Stimulated activated CD4-positive, alpha-beta T cell treated with anti-CD3 and anti-CD28 coated beads, Interleukin-12 subunit alpha, Interleukin-12 subunit beta, amount 100 ng/mL, for 4 hours (primary cell): ENCODE measurements around the gene FBLL1.
"Not testable (repeated sequence)": the region's sequence is repeated elsewhere in the genome, so short reads cannot be mapped to it uniquely, and the experiment has no call there.

Source experiments
- DNase-seq: peaks from one replicate; pipeline ENCODE4 v3.0.0-alpha.2; 2020

Gene FBLL1

DNA sequence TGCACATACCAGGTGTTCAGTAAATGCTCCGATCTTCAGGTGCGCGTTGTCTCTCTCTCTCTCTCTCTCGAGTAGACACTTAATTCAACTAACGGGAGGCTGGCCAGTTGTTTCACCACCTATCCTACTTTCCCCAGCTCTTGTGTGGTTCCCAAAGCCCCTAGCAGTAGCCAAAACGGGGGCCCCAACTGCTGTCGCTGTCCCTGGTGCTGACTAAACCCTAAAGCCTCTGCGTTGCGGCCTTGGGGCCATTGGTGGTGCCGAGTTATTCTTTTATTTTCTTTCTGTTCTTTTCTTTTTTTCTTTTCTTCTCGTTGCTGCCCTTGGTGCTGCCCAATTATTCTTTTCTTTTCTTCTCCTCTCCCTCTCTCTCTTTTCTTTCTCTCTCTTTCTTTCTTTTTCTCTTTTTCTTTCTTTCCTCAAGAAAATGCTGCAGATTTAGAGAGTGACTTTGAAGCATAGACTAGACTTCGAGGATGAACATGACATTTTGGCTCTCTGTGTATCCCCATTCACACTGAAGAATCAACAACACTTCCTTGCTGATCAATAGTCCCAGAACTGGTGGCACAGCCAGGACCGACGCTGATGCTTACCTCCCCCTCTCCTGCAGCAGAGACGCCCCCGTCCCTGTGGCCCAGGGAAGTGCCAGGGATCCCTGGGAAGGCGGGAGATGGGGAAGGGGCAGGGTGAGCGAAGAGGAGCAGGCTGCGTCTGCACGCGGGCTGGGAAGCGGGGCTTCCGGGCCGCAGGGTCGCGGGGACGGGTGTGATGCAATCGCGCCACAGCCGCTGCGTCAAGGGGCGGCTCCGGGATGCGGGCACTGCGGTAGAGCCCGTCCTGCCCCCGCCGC lies at the start of gene FBLL1:
Gene FBLL1 (plus strand): TSS at position 785 of the 853 bp plus-strand sequence. CDS start 200 bp downstream, outside the sequence.
- DNase-seq: peak; percentile 28

DNA sequence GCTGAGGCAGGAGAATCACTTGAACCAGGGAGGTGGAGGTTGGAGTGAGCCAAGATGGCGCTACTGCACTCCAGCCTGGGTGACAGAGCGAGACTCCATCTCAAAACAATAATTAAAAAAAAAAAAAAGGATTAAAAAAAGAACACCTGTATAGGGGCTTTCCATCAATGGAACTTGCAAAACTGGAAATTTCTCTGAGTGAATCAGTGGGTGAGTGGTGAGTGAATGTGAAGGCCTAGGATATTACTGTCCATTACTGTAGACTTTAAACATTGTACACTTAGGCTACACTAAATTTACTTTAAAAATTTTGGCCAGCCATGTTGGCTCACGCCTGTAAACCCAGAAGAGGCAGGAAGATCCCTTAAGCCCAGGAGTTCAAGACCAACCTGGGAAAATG lies 48.5 kb upstream of the FBLL1 start:
- DNase-seq: no peak

DNA sequence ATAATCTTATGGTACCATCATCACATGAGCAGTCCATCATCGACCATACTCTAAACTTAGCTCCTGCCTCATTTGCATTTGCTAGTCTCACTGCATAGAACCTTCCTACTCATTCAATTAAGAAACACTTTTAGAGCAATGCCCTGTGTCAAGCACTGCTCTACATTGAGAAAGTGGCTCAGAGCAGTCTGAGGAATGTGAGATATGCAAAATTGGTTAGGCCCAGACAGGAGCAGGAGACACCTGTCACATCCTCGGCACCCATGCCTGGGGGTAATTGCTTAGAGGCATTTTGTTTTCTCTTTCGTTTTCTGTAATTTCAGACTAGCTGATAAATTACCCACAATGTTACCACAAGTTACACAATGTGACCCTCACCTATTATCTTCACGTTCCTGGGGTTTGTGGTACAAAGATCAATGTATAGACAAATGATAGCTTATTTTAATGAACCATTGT lies 47.7 kb upstream of the FBLL1 start:
- DNase-seq: no peak

DNA sequence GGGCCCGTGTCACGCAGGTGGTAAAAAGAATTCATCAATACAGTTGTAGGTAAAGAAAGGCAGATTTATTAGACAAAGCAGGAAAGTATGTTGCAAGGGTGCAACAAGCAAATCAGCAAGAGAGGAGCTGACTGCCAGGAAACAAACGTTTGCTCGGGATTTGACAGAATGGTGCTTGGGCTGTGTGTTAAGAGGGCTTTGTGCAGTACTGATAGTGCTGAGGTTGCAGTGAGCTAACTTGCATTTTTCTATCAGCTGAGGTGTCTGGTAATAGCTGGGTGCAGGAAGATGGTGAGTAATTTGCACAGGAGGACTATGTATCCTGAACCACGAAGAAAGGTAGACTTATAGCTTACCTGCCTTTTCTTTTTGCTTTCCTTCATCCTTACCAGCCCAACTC lies 46.7 kb upstream of the FBLL1 start:
- DNase-seq: no peak

- DNase-seq: peak; percentile 87
Measured at GRCh38 chr5:168486136-168486879, 42.8 kb upstream of the FBLL1 start, which contains the start of gene RARS1. RARS1 (plus strand) TSS chr5:168486471; CDS start chr5:168486499, 28 bp downstream.

- no peak for DNase-seq
Measured at GRCh38 chr5:168489059-168489458, 40.0 kb upstream of the FBLL1 start.

- no peak for DNase-seq
Measured at GRCh38 chr5:168494057-168494555, 35.0 kb upstream of the FBLL1 start.

DNA sequence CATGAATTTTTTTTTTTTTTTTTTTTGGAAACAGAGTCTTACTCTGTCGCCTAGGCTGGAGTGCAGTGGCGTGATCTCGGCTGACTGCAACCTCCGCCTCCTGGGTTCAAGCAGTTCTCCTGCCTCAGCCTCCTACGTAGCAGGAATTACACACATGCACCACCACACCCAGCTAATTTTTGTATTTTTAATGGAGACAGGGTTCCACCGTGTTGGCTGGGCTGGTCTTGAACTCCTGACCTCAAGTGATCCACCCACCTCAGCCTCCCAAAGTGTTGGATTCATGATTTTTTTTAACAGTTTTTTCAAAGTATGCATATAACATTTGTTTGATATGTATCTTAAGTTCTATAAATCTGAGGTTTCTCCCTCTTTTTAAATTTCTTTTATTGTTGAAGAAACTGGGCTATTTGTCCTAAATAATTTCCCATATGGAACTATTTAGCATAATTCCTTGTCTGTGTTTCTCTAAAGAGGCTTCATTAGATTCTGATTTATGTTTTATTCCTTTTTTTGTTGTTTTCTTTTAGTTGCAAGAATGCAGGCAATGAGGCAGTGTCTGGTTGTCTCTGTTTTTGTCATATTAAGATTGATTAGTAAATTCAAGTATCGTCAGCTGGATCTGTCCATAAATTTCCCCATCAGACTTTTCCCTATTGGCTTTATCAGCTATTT lies 26.4 kb upstream of the FBLL1 start:
- no peak for DNase-seq

GRCh38 chr5:168513861-168514428 lies 15.2 kb upstream of the FBLL1 start:
- no peak for DNase-seq

- no peak for DNase-seq
Measured at GRCh38 chr5:168525856-168526255, 3.2 kb upstream of the FBLL1 start.

DNA sequence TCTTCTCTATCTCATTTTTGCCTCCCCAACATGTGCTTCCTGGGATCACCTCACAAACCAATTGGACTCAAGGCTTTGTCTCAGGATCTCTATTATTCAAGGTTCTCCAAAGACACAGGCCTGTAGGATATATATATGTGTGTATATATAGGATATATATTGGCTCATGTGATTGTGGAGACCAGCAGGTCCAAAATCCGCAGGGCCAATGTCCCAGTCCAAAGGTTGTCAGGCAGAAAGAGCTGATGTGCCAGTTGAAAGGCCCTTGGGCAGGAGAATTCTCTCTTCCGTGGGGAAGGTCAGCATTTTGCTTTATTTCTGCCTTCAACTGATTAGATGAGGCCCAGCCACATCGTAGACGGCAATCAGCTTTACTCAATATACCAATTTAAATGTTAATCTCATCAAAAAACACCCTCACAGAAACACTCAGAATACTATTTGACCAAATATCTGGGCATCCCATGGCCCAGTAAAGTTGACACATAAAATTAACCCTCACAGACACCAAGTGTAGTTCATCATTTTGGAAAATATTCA lies 1.3 kb upstream of the FBLL1 start:
- DNase-seq: no peak

- peak; percentile 3 for DNase-seq
Measured at GRCh38 chr5:168529374-168530234, 499 bp downstream of the FBLL1 start.

DNA sequence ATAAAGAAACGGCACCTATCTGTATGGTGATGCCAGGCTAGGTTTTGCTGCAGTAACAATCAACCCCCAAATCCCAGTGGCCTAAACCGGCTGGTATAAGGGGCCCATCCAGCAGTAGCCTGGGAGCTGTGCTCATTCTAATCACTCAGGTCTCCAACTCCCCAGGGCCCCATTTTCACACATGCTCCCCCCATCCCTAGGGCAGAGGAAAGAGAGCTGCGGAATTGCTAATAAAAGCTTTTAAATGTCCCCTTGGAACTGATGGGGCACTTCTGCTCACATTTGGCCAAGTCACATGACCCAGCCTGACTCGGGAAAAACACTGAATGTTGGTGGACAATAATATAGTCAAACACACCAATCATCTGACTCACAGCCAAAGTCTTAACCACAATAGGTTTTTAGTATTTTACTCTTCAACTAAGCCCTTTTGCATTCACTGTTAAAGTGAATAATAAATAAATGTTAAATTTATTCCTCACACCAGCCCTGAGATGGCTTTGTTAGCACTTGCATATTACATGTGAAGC lies 1.6 kb downstream of the FBLL1 start:
- DNase-seq: no peak

GRCh38 chr5:168531191-168531590 lies 2.1 kb downstream of the FBLL1 start:
- no peak for DNase-seq

DNA sequence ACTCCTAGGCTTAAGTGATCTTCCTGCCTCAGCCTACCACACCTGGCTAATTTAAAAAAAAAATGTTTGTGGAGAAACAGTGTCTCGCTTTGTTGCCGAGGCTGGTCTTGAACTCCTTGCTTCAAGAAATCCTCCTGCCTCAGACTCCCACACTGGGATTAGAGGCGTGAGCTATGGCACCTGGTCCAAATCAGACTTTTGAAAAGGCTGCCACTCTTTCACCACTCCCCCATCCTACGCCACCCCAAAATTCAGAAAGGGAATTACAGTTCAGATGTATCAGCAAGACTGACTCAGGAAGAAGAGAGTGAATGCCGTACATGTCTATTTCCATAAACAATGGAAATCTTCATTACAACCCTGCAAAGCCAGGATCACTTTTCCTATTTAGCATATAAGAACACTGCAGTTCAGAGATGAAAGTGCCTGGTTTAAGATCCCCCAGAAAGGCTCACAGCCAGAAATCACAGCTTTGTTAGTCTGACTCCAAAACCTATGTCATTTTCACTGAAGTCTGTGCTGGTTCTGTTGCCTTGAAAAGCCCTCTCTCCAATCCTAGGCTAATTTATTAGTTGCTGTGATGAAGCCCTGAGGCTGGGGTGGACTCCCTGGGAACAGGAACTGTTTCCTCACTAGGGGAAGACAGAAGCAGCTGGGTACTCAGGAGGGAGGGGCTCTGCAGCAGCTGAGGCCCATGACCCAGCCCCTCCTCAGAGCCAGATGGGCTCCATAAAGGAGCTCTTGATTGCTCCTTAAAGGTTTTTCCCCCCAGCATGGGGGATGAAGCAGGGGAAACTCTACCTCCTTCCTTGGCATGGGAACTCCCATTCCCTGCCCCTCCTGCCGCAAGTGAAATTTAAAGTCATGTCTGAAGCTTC lies 3.1 kb downstream of the FBLL1 start:
- DNase-seq: no peak

DNA sequence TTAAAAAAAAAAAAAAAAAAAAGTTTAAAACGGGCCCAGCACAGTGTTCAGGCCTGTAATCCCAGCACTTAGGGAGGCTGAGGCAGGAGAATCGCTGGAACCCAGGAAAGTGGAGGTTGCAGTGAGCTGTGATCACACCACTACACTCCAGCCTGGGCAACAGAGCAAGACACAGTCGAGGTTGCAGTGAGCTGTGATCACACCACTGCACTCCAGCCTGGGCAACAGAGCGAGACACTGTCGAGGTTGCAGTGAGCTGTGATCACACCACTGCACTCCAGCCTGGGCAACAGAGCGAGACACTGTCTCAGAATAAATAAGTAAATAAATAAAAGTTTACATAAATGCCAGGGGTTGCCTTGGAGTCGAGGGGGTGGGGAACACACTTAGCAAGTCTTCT lies 5.2 kb downstream of the FBLL1 start:
- DNase-seq: not testable (repeated sequence)

DNA sequence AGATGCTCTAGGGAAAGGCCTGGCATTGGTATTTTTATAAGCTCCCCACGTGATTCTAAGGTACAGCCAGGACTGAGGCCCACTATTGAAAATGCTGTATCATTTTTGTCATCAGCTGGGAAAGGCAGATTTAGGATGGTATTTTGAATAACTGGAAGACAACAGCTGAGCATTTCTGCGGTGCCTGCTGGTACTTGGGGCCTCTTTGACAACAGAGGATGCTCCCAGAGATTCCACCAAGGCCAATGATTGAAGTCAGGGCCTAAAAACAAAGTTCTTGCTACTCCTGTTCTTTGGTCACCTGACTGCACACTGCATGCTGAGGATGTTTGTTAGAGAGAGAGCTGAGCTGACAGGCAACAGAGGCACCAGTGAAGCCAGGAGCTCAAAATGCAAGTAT lies 8.1 kb downstream of the FBLL1 start:
- no peak for DNase-seq

DNA sequence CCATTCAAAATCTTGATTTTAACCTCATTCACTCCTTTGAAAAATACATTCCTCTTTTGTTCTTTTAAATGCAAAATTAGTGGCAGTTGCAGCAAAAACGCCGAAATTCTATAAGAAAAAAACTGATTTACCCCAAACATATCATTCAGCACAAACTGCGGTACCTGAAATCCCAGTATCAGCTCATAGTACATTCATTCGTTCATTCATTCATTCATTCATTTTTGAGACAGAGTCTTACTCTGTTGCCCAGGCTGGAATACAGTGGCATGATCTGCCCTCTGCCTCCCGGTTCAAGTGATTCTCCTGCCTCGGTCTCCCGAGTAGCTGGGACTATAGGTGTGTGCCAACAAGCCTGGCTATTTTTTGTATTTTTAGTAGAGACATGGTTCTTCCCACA lies 20.4 kb downstream of the FBLL1 start:
- DNase-seq: no peak

- no peak for DNase-seq
Measured at GRCh38 chr5:168550656-168551055, 21.6 kb downstream of the FBLL1 start.

DNA sequence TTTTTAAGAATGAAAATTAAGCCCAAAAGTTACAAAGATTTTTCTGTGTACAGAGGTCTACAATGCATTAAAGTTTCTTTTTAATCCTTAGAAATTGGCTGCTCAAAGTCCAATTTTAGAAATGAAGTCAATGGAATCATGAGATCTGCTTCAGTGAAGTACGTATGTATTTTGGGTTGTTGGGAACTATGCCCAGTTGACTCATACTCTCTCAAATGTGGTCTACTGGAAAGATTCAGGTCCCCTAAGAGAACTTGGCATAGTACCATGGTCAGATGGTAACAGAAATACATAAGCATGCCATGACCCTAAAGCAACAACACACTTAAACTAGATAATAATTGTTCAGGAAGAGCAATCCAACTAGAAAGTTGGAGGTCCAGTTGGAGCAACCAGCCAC lies 23.0 kb downstream of the FBLL1 start:
- no peak for DNase-seq
